Forelimb muscle (tissue), 1 donor: Measurements from ENCODE around the gene RNF212. TPM values are rescaled to one million over a fixed set of nuclear protein-coding genes. Genes with fewer than 3 reads are reported as not detected.
A peak's percentile ranks its signal among the peaks of the same experiment; 100 is the strongest.
"Not testable (repeated sequence)": the region's sequence is repeated elsewhere in the genome, so short reads cannot be mapped to it uniquely, and the experiment has no call there.

Experiments
- DNase-seq: peaks from one replicate; pipeline ENCODE4 v3.0.0-alpha.2; 2013; ENCODE audit warnings: low read depth
- polyA plus RNA-seq: library from polyadenylated mRNA; unstranded; fragments of 120-200 nt; gene quantifications from one replicate; pipeline ENCODE4 v1.2.1, GENCODE V29; 2013; ENCODE audit not compliant: insufficient read length

Gene RNF212
- polyA plus RNA-seq, 1 donor, result 1.7 TPM

DNA sequence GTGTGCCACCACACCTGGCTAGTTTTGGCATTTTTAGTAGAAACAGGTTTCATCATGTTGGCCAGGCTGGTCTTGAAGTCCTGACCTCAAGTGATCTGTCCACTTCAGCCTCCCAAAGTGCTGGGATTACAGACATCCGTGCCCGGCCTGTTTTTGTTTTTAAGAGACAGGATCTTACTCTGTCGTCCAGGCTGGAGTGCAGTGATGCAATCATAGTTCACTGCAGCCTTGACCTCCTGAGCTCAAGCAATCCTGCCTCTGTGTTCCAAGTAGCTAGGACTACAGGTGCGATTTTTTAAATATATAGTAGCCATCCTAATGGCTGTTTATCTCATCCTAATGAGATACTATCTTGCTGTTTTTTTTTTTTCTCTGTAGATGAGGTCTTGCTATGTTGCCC, 47.6 kb downstream of the RNF212 start:
- no peak for DNase-seq

DNA sequence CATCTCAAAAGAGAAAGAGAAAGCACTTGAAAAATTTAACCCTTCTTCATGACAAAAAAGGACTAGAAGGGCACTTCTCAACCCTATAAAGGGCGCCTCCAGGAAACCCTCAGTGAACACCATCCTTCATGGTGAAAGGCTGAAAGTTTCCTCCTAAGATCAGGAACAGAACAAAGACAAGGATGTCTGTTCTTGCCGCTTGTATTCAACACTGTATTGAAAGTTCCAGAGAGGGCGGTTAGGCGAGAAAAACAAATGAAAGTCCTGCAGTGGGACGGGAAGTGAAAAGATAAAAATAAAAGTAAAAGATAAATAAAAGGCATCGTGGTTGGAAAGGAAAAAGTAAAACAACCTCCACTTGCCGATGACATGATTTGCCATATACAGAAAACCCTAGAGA, 50.9 kb downstream of the RNF212 start:
- no peak for DNase-seq

DNA sequence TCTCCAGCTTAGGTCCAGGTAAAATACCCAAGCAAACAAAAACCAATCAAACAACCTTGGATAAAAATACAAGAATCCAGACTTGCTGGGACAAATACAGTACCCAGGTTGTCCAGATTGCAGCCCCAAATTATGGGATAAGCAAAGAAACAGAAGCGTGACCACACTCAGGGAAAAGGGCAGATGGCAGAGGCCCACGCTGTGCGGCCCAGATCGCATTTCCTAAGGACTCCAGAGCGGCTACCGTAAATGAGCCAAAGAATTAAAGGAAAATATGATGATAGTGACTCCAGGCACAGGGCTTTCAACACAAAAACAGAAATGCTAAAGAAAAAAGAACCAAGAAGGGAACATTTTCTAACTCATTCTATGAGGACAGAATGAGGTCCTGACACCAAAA, 51.6 kb downstream of the RNF212 start:
- DNase-seq, result no peak

DNA sequence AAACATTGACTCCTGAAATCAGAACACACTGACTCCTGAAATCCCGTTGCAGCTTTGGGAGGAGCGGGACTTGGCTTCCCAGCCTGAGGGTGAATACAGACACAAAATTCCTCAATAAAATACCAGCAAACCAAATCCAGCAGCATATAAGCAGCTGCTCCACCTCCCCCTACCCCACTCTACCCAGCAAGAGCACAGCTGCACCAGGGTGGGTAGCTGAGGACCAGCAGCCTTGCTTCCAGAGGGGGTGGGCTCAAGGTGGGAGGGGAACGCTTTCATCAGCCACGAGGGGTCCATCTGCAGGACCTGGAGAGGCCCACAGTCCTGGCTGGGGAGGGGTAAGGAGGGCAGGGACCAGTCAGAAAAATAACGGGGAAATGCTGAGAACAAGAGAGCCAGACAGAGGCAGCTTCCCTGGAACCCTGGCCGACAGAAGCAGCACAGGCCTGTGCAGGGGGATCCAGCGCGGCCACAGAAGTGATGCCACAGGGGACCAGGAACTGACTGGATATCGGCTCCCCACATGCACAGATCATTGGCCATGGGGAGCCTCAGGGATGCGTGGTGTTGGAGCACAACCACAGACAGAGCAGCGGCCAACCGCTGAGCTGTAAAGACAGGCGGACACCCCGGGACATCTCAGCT, 52.2 kb downstream of the RNF212 start:
- no peak for DNase-seq

DNA sequence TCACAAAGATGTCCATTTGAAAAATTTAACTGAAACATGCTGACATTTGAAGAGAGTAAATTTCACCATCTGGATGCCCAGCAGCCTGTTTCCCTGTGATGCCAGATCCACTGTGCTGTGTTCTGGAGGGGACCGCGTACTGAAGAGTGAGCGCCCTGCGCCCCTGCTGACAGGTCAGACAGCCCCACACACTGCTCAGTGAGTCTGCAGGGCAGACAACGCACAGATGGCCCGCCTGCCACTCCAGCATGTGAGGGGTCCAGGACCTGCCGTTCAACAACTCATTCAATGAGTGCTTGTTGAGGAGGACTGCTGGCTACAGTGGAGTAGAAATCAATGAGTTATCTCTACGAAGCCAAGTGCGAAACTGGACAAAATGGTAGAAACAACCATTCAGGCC, 52.7 kb downstream of the RNF212 start:
- no peak for DNase-seq

DNA sequence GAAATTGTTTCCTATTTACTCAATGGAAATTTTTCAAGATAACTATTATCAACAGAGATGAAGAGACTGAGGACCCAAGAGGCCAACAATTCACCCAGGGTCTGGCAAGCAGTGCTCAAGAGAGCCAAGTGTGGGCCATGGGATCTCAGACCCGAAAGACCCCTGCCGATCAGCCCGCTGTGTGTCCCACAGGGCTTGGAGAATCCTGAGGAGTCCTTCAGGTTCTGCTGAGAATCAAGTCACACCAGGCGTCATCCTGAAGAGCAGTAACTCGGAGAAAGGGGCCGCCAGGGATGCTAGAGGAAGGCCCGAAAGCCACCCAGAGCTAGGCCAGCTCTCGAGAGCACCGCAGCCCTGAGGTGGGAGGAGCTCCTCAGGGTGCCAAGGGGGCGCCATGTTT, 53.2 kb downstream of the RNF212 start:
- no peak for DNase-seq

DNA sequence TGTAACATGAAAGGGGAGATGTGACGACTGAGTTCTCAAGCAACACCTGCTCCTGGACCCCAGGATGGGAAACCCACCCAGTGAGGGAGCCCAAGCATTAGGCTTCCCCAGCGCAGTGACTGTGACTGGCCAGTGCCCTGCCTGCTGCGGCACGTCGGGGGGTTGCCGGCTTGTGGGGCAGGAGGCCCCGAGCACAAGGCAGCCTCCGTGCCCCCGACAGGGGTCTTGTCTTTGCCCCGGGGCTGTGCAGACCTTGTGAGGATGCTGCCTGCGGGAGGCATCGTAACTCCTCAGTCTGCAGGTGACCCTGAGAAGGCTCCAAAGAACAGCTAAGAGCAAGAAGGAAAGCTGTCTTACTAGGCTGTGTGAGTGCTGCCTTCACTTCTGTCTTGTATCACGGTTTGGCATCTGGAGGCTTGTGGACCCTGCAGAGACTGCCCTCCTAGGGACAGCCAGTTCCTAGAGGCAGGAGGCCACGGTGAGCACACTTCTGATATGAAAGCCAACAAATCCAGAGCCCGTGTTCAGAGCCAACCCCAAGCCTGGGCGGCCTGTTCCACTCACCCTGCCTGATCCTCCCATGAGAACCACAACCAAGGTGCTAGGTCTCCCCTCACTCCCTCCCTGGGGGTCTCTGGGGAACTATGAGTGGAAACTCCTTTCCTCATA, 54.2 kb downstream of the RNF212 start:
- no peak for DNase-seq

DNA sequence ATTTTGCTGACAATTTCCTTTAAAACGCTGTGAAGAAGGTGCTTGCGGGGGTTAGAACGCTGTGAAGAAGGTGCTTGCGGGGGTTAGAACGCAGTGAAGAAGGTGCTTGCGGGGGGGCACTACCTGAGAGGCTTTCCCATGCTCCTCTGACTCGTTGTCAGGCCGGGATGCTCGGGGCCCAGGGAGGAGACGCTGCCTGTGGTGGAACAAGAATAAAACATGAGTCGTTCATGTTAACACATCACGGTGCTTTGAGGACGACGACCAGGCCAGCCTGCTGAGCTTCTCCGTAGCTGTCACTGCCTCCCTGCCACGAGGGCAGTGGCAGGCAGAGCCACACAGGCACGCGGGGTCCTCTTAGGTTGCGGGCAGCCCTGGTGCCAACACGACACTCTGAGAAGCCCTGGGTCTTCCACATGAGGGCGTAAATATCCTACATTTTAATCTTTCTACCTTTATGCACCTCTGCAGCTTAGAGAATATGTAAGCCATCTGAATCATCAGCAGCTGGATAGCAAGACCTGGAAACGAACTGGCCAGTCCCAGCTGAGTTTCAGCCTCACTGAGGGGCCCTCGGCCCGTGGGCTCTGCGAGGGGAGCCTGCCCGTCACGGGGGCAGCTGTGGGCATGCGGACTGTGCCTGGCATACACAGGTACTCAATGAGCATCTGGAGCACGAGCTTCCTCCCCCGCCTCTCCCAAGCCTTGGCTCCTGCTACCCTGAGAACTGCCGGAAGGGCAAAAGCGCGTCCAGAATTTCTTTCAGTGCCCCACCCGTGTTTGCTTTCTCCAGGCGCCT, 55.0 kb downstream of the RNF212 start:
- DNase-seq, result no peak

DNA sequence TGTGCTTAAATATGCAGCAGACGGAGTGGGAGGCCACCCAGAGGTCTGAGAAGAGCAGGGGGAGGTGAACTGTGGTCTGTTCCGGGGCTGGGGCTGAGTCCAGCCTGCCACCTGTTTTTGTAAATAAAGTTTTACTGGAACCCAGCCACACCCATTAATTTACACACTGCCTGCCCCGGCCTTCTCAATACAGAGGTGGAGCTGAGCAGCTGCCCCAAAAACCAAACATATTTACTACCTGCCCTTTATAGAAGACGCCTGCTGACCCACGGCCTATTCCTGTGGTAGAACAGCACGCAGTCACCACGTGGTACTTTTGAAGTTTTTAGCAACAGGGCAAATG, 56.0 kb downstream of the RNF212 start:
- DNase-seq, result no peak

DNA sequence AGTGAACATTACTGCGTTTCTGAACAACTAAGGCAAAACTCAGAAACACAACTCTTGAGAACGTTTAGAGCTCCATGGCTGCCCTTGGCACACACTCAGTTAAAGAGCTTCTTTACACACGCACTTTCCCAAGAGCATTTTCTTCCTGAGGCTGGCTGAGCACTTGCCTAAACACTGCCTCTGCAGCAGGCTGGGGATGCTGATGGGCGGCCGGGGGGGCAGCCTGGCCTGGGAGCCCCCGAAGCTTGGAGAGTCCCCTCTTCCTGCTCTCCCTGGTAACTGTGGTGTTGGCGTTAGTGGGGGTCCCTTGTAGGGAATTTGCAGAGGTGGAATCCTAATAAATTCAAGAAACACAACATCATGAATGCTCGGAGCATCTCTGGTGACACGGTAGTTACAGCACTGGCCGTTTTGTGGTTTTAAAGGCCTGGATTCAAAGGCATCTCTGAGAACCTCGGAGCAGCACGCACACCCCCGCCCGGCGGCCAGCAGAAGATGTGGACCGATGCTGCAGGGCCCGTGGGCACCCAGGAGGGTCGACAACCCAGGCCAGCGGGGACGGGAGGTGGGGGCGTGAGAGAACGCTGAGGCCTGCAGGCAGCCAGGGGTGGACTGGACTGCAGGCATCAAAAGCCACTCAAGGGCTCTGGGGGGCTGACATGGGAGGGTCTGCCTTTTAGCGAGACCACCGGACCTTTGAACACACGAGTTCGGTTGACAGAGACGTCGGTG, 56.5 kb downstream of the RNF212 start:
- DNase-seq, result no peak

DNA sequence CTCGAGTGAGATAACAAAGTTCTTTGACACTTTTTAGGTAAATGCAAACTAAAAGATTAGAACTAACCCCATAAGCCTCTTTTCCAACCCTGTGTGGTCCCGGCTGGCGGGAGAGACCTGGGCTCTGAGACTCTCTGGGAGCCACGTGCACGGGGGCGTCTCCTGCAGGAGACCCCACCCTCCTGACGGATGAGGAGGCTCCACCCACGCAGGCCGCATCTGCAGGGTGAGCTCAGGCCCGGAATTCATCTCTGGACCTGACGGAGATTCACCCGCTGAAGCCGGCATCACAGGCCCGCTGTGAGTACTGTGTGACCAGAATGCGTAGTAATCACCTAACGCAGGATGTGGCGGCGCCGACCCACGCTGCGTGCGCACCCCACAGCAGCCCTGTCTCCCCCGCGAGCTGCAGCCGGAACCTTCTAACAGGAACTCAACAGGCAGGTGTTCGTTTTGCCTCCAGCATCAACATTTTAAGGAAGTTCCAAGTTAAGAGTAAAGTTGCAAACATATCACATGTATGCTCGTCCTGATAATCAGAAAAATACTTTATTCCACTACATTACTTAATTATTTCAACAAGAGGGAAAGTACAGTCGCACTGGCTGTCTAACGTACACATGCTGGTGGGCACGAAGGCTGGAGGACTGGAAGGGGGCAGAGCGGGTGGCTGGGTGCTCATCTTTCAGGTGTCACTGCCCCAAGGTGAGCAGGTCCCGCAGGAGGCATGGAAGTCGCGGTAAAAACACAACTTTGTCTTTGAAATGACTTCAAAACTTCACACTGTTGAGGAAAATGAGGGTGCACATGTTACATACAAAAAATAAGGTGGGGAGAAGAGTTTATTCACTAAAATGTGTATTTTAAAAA, 57.4 kb downstream of the RNF212 start:
- DNase-seq, result no peak

DNA sequence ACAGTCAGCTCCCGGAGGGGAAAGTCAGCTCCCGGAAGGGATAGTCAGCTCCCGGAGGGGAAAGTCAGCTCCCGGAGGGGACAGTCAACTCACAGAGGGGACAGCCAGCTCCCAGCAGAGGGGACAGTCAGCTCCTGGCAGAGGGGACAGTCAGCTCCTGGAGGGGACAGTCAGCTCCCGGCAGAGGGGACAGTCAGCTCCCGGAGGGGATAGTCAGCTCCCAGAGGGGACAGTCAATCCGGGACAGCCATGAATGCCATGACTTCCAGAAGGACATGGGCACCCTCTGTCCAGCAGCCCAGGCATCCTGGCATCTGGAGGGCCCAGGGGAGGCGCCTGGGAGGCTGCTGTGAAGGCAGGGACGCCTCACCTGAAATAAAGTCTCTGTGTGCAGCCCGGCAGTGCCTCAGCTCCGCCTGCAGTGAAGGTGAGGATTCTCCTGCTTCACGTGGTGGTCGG, 58.1 kb downstream of the RNF212 start:
- DNase-seq, result not testable (repeated sequence)

DNA sequence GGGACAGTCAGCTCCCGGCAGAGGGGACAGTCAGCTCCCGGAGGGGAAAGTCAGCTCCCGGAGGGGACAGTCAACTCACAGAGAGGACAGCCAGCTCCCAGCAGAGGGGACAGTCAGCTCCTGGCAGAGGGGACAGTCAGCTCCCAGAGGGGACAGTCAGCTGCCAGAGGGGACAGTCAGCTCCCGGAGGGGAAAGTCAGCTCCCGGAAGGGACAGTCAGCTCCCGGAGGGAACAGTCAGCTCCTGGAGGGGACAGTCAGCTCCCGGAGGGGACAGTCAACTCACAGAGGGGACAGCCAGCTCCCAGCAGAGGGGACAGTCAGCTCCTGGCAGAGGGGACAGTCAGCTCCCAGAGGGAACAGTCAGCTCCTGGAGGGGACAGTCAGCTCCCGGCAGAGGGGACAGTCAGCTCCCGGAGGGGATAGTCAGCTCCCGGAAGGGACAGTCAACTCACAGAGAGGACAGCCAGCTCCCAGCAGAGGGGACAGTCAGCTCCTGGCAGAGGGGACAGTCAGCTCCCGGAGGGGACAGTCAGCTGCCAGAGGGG, 58.6 kb downstream of the RNF212 start:
- DNase-seq, result not testable (repeated sequence)

DNA sequence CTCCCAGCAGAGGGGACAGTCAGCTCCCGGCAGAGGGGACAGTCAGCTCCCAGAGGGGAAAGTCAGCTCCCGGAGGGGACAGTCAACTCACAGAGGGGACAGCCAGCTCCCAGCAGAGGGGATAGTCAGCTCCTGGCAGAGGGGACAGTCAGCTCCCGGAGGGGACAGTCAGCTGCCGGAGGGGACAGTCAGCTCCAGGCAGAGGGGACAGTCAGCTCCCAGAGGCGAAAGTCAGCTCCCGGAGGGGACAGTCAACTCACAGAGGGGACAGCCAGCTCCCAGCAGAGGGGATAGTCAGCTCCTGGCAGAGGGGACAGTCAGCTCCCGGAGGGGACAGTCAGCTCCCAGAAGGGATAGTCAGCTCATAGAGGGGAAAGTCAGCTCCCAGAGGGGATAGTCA, 59.5 kb downstream of the RNF212 start:
- DNase-seq, result not testable (repeated sequence)

DNA sequence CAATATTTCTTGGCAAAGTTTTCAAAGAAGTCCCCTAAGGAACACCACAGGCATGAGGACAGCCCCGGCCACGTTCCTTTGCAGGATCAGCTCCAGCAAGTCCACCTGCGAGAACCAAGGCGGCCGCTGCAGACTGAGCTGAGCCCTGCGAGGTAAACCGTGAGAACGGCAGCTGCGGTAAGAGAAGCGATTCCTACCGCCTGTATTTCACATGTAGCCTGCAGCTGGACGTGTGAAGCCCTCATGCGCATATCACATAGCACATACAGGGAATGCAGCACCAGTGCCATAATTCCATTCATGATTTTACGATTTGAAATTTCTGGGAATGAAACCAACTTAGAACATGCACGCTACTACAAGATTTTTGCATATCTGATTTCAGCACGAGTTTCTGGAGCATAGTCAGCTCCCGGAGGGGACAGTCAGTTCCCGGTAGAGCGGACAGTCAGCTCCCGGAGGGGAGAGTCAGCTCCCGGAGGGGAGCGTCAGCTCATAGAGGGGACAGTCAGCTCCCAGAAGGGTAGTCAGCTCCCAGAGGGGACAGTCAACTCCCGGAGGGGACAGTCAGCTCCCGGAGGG, 60.2 kb downstream of the RNF212 start:
- peak; percentile 58 for DNase-seq

DNA sequence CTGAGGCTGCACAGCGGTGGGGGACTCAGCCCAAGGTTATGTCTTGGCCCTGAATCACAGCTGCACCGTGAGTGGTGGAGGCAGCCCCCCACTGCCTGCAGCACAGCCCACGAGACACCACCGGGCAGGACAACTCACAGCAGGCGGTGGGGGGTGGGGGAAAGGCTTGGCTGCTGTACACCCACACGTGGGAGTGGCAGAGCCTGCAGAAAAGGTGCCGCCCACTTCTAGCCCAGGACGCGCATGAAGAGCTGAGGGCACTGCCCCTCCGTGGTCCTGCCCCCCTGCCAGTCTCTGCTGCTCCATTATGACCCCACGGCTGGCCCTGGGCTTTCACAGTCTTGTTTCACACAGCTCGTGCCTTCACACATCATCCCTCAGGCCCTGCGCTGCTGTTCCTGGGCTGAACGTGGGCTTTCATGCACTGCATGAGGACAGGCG, 61.1 kb downstream of the RNF212 start:
- no peak for DNase-seq

DNA sequence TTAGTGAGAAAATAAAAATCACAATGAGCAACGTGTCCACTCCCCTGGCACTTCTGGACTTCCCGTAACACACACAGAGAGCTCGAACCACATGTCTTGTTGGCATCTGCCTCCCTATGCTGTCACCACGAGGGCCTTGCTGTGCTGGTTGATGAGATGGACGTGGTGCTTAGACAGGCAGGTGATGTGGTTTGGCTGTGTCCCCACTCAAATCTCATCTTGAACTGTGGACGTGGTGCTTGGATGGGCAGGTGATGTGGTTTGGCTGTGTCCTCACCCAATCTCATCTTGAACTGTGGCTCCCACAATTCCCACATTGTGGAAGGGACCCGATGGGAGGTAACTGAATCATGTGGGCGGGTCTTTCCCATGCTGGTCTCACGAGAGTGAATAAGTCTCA, 61.9 kb downstream of the RNF212 start:
- no peak for DNase-seq

DNA sequence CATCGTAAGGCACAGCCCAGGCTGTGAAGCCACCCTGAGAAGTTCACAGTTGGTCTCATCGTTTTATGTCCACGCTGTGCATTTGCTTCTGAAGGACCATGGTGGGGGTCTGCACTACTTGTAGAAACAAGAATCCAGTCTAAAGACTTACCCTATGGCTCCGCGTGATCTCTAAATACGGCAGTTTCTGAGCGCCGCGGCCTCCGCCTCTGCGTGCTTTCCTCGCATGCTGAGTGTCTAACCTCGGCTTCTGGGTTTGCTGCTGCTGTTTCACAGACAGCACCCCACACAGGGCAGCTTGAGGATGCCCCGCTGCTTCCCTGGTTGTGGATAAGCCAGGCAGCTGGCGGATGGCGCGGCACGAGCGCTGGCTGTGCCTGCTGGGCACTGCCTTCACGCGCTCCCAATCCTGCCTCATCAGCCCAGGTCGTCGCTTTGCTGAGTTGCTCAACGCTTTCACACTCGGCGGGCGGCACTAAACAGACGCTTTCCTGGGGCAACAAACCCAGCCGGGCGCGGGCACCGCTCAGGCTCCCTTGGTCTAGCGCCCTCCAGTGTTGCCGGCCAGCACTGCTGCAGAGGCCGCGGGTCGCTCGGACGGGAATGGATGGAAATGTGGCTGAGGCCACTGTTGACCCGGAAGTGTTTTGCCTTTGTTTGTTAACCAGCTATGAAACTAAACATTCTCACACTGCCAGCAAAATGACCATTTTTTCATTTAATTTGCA, 62.7 kb downstream of the RNF212 start:
- DNase-seq, result no peak

DNA sequence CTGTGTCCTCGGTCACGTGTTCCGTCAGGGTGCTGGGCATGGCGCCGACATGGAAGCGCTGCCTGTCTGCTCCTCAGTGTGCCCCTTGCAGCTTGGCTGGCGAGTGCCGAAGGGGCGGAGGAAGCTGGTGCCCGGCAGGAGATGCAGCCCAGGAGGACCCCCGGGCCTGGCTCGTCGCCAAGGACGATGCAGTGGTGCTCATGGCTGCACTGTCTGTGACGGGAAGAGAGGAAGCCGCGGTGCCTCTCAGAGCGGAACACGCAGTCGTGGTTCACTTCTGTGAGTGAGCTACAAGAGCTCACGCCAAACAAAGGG, 63.8 kb downstream of the RNF212 start:
- DNase-seq, result no peak
